HFF-Myc (cell line): Measurements from ENCODE around the gene GGACT.
A peak's percentile ranks its signal among the peaks of the same experiment; 100 is the strongest.
"Not testable (repeated sequence)": the region's sequence is repeated elsewhere in the genome, so short reads cannot be mapped to it uniquely, and the experiment has no call there.

ENCODE experiments used
- DNase-seq: peaks from one replicate; pipeline ENCODE4 v3.0.0-alpha.2; 2011; ENCODE audit warnings: low read depth; ENCODE audit errors: extremely low read depth
- H3K4me3 ChIP-seq: replicated peaks from 2 replicates; pipeline ENCODE4 v1.5.1; 2011; ENCODE audit warnings: low read depth, mild to moderate bottlenecking, control low read depth, low read length
- CTCF ChIP-seq: IDR thresholded peaks from 2 replicates; pipeline ENCODE4 v1.5.1; 2012; ENCODE audit warnings: mild to moderate bottlenecking, low read depth, low read length, control low read depth; ENCODE audit errors: missing control alignments

Gene GGACT

GRCh38 chr13:100594255-100594654, 5.7 kb upstream of the GGACT start:
- H3K4me3 ChIP-seq: no peak overlapping the region
- no peak for DNase-seq
- no peak for TF ChIP-seq CTCF

GRCh38 chr13:100589178-100589725, 663 bp upstream of the GGACT start:
- DNase-seq: no peak
- no peak overlapping the region; the same call in 1 of the 2 replicates for H3K4me3 ChIP-seq
- no peak for TF ChIP-seq CTCF

- no peak for TF ChIP-seq CTCF
- H3K4me3 ChIP-seq: no peak overlapping the region
- DNase-seq: no peak
These were observed 3.7 kb downstream of the GGACT start for GRCh38 chr13:100584896-100585295.

GRCh38 chr13:100581504-100581903, 7.1 kb downstream of the GGACT start:
- TF ChIP-seq CTCF: no peak
- DNase-seq: no peak
- H3K4me3 ChIP-seq: no peak overlapping the region

- DNase-seq: no peak
- no peak overlapping the region for H3K4me3 ChIP-seq
- no peak for TF ChIP-seq CTCF
These were observed 7.6 kb downstream of the GGACT start for GRCh38 chr13:100581030-100581429.

GRCh38 chr13:100580045-100580444, 8.5 kb downstream of the GGACT start:
- no peak for TF ChIP-seq CTCF

GRCh38 chr13:100577239-100577638, 11.3 kb downstream of the GGACT start:
- not testable (repeated sequence) for DNase-seq

More at GRCh38 chr13:100580045-100580444, 8.5 kb downstream of the GGACT start:
- DNase-seq: no peak
- H3K4me3 ChIP-seq: no peak overlapping the region

GRCh38 chr13:100573121-100573520, 15.5 kb downstream of the GGACT start:
- no peak overlapping the region for H3K4me3 ChIP-seq
- peak; percentile 41 for DNase-seq
- peak; percentile 76 for TF ChIP-seq CTCF

More at GRCh38 chr13:100577239-100577638, 11.3 kb downstream of the GGACT start:
- H3K4me3 ChIP-seq: not testable (repeated sequence)
